ENCODE data around the gene TFCP2.
A peak's percentile ranks its signal among the peaks of the same experiment; 100 is the strongest.

TFCP2 gene

GRCh38 chr12:51152953-51153352 is 20.0 kb downstream of the TFCP2 start:
- no peak for DNase-seq

- no peak for DNase-seq
Observed at GRCh38 chr12:51150777-51151176, 22.2 kb downstream of the TFCP2 start.

DNA sequence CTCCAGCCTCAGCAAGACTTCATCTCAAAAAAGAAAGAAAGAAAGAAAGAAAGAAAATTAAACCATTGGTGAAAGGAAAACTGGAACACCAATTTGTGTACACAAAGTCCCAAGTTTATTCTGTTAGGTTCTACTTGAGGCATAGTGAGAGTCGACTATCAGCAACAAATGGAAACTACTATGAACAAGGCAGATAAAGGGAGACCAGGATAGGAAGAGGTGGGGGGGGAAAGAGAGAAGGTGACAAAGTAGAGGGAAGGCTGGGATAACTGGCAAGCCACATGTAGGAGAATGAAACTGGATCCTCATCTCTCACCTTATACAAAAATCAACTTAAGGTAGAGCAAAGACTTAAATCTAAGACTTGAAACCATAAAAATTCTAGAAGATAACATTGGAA is 25.6 kb downstream of the TFCP2 start:
- no peak for DNase-seq

DNA sequence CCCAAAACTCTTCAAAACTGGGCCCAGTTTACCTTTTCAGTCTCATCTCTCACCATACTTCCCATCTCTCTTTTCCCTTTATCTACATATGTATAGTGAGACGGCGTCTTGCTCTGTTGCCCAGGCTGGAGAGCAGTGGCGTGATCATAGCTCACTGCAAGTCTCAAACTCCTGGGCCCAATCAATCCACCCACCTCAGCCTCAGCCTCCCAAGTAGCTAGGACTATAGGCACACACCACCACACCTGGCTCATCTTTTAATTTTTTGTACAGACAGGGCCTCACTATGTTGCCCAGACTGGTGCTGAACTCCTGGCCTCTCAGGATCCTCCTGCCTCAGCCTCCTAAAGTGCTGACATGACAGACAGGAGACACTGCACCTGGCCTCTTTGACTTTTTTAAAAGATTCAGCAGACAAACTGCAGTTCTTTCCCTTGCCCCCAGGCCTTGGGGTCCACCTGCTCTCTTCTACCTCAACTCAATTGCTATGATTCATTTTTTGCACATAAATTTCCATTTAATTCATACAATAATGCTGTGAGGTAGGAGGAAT is 33.6 kb downstream of the TFCP2 start:
- no peak for DNase-seq

DNA sequence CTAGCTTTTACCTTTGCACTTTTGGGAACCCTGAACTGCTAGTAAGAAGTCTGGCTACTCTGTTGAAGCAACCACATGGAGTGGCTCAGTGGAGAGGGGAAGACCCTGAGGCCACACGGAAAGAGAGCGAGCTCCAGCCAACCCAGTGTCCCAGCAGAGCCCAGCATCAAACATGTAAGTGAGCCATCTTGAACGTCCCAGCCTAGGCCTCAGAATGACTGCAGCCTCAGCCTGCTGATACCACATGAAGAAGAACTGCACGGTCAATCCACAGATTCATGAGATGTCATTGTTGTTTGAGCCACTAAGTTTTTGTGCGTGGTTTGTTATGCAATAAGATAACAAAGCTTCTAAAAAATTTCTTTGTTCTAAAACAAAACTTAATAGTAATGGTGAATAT is 40.2 kb downstream of the TFCP2 start:
- no peak for DNase-seq

GRCh38 chr12:51131745-51132521 is 41.0 kb downstream of the TFCP2 start:
- DNase-seq: no peak

DNA sequence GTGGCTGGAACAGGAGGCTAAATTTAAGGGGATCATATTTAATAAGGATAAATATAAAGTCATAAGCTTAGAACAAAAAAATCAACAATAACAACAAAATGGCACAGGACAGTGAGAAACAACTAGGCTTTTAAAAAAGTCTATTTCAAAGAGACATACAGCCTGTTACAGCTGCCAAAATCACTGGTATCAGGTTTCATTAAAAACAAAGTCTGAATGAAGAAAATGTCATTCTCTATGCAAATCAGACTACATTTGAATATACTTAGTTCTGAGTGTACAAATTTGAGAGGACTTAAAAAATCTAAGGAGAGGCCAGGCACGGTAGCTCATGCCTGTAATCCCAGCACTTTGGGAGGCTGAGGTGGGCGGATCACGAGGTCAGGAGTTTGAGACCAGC is 44.0 kb downstream of the TFCP2 start:
- no peak for DNase-seq

DNA sequence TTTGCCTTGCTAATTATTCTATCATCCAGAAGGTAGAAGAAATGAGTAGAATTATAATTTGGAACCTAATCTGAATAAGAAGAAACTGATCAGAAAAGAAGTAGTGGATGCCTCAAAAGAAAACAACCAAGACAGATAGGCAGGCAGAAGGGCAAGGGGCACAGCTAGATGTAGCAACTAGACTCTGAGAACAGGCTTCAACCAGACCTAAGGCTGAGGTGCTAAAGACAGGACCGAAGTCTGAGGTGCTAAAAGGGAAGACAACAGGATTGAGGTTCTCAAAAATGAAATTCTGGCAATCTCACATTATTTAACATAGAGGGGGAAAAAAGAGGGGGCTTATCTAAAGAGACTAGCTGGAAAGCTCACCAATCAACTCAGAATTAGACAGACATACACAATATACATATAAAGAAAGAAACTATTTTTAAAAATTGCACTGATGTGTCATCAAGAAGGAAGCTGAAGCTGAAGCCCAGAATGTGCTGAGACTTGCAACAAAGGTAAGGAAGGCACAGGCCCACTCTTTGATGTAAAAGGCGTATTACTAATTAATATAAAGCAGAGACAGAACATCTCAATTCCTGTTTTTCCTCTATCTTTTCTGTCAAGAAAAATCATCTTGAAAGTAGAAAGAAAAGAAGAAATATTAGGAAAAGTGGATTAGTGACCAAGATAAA is 45.7 kb downstream of the TFCP2 start:
- DNase-seq: no peak

GRCh38 chr12:51126297-51126696 is 46.6 kb downstream of the TFCP2 start:
- no peak for DNase-seq

DNA sequence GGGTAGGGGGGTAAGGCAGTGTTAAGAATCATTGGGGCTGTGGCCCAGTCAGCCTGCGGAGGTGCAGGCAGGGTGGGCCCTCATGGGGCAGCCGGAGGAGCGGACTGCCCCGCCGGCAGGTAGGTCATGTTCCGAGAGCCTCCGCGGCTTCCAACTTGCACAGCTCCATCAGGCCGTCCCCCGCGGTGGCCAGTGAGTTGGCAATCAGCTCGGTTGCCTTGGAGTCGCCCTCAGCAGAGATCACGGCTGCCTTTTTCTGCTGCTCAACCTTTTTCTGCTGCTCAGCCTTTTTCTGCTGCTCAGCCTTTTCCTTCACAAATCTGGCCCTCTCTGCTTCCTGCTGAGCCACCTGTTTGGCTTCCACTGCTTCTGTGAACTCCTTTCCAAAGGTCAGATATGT is 48.4 kb downstream of the TFCP2 start:
- DNase-seq: no peak

GRCh38 chr12:51122844-51123243 is 50.1 kb downstream of the TFCP2 start:
- DNase-seq: no peak

DNA sequence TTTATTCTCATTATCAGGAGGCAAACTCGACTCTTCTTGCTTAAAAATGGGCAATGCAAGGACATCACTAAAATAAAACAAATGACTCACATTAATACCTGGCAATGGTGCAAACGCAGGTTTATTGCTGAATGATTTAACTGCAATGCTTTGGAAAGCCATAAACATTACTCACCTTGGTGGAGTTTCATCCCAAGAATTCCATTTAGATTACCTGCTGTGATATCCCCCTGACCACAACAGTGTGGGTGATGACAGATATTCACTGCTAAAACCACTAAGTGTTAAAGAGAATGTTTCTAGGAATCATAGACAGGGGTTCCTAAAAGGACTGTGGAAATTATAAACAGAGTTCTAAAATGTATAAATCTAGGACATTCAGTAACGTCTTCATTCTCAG is 54.2 kb downstream of the TFCP2 start:
- DNase-seq: no peak

GRCh38 chr12:51115533-51115932 is 57.4 kb downstream of the TFCP2 start:
- DNase-seq: no peak

DNA sequence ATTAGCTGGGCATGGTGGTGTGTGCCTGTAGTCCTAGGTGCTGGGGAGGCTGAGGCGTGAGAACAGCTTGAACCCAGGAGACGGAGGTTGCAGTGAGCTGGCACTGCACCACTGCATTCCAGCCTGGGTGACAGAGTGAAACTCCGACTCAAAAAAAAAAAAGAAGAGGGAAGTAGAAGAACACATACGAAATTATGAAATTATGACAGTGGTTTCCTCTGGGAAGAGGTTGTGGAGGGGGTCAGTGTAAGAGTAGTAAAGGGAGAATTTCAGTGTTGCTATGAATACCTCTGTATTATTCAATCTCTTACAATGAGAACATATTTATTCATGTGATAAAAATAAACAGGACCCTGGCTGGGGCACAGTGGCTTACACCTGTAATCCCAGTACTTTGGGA is 64.8 kb downstream of the TFCP2 start:
- no peak for DNase-seq

DNA sequence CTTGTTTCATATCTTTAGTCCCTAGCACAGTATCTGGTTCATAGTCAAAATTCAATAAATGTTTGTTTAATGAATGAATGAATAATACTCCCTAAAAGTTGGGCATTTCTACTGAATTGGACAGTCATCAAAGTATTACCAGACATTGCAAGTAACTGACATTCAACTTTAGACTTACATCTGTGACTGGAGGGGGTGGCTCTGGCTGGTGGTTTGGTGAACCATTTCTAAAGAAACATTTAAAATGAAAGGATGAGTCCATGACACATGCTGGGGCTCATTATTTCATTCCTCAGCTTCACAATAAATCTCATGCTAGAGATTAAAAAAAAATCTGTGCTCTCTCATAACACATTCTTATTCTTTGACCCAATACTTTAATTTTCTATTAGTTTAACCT is 69.0 kb downstream of the TFCP2 start:
- DNase-seq: no peak

GRCh38 chr12:51098611-51099010 is 74.3 kb downstream of the TFCP2 start:
- DNase-seq: no peak

DNA sequence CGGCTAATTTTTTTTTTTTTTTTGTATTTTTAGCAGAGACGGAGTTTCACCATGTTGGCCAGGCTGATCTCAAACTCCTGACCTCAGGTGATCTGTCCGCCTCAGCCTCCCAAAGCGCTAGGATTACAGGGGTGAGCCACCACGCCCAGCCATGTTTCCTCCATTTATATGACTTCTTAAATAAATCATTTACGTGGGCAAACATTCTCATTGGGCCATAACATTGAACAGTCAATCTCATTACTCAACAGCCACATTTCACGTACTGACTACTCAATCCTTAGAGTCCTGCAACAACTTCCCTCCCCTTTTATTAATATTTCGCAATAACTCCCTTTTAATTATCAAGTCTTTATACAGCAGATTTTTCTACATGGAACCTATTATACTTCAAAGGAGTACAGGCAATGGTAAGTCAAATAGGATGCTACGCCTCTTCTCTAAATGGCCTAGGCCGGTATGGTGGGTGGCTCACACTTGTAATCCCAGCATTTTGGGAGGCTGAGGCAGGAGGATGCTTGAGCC is 82.2 kb downstream of the TFCP2 start:
- DNase-seq: no peak

DNA sequence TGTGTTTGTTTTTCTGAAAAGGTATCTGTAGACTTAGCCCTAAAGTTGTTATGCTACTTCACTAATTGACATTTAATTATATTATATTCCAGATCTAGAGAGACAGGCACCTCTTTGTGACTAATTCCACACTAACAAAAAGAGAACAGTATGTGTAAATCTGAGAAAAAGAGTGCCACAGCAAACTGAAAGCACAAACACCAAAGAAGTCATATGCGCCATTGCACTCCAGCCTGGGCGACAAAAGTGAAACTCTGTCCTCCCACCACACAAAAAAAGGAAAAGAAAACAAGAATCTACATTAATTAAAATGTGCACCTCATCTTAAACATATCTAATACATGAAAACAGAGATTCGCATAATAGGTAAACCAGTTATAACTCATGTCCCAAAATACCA is 85.1 kb downstream of the TFCP2 start:
- no peak for DNase-seq

DNA sequence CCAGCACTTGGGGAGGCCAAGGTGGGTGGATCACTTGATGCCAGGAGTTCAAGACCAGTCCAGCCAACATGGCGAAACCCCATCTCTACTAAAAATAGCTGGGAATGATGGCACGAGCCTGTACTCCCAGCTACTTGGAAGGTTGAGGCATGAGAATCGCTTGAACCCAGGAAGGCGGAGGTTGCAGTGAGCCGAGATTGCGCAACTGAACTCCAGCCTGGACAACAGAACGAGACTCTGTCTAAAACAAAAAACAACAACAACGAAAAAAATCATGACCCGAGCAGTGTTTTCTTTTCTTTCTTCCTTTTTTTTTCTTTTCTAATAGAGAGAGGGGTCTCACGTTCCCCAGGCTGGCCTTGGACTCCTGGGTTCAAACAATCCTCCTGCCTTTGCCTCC is 86.0 kb downstream of the TFCP2 start:
- DNase-seq: no peak

GRCh38 chr12:51085757-51086156 is 87.2 kb downstream of the TFCP2 start:
- DNase-seq: no peak

DNA sequence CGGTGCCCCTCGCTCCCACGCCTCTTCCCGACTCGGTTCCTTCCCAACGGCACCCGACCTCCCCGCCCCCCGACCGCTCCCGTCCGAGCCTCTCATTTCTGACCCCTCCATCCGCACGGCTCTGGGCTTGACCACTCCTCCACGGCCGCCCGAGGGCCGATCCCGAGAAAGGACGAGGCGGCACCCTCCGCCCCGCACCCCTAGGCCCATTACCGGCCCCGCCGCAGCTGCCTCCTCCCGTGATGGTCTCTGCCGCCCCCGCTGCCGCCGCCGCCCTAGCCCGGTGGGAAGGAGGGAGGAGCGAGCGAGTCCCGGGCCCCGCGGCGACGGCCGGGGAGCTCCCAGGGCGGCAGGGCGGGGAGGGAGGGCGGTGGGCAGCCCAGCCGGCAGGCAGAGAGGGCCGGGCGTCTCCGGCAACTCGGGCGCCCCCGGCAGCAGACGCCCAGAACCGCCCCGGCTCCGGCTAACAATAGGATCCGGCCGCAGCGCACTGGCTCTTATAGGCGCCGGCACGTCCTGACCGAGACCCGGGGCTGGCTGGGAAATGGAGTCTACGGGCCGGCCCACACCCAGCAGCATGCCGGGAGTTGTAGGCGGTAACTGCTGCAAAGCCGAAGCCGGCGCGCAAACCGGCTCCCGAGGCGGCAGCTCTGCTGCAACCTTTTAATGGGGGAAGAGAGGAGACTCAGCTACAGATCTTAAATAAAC is 89.7 kb downstream of the TFCP2 start, which contains the start of gene CSRNP2:
Gene CSRNP2, minus strand, starts transcription at position 471 of the 708 bp plus-strand sequence. CDS start 7,035 bp downstream, outside the sequence.
- peak; percentile 91 to 93 for DNase-seq

GRCh38 chr12:51082561-51083125 is 90.3 kb downstream of the TFCP2 start:
- peak; percentile 2 to 3 for DNase-seq

GRCh38 chr12:51081421-51081820 is 91.5 kb downstream of the TFCP2 start:
- DNase-seq: no peak
